OCI-LY3 (cell line): ENCODE results near the gene KCNG4.

Experiments
- CTCF ChIP-seq: fragments of 200-600, 300-600 bp; sonication (generic); IDR thresholded peaks from 2 replicates; pipeline ENCODE4 v1.5.1; 2014; ENCODE audit warnings: antibody characterized with exemption, low read length, low read depth
- EZH2phosphoT487 ChIP-seq: fragments of 200-600 bp; shearing (Covaris generic); IDR thresholded peaks from 2 replicates; pipeline ENCODE4 v1.6.1; 2018; ENCODE audit warnings: antibody characterized with exemption, mixed run types, low read depth

- TF ChIP-seq CTCF (no peak), EZH2phosphoT487 (no peak)
Measured at GRCh38 chr16:84270071-84270470, 30.3 kb upstream of the KCNG4 start.
